GM19328 (cell line): ENCODE measurements around the gene TMEM214.

Experiments
- ATAC-seq: cut with Tn5 transposase; IDR thresholded peaks from one replicate; pipeline ENCODE4 v1.9.1; 2021; ENCODE audit warnings: mild to moderate bottlenecking, moderate library complexity; ENCODE audit not compliant: unreplicated experiment

TMEM214 gene

DNA sequence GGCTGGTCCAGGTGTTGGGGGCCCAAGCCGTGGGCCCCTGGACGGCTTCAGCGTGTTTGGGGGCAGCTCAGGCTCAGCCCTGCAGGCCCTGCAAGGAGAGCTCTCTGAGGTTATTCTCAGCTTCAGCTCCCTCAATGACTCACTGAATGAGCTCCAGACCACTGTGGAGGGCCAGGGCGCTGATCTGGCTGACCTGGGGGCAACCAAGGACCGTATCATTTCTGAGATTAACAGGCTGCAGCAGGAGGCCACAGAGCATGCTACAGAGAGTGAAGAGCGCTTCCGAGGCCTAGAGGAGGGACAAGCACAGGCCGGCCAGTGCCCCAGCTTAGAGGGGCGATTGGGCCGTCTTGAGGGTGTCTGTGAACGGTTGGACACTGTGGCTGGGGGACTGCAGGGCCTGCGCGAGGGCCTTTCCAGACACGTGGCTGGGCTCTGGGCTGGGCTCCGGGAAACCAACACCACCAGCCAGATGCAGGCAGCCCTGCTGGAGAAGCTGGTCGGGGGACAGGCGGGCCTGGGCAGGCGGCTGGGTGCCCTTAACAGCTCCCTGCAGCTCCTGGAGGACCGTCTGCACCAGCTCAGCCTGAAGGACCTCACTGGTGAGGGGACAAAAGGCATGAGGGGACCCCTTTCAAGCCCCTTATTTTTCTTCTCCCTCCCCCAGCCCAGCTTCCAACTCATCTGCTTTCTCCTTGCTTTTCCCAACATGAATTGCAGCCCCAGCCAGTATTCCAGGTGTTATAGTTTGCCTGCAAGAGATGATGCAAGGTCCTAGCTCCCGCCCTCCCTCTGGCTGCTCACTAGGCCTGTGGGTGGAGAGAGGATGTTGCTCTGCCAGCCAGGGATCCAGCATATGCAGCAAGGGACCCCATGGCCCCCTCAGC lies 50.9 kb downstream of the TMEM214 start:
- ATAC-seq: no peak

- ATAC-seq: no peak
Observed at GRCh38 chr2:27084297-27085061, 51.7 kb downstream of the TMEM214 start.

- ATAC-seq: no peak
Observed at GRCh38 chr2:27085062-27085672, 52.4 kb downstream of the TMEM214 start.

GRCh38 chr2:27085673-27086089 lies 52.9 kb downstream of the TMEM214 start:
- no peak for ATAC-seq

DNA sequence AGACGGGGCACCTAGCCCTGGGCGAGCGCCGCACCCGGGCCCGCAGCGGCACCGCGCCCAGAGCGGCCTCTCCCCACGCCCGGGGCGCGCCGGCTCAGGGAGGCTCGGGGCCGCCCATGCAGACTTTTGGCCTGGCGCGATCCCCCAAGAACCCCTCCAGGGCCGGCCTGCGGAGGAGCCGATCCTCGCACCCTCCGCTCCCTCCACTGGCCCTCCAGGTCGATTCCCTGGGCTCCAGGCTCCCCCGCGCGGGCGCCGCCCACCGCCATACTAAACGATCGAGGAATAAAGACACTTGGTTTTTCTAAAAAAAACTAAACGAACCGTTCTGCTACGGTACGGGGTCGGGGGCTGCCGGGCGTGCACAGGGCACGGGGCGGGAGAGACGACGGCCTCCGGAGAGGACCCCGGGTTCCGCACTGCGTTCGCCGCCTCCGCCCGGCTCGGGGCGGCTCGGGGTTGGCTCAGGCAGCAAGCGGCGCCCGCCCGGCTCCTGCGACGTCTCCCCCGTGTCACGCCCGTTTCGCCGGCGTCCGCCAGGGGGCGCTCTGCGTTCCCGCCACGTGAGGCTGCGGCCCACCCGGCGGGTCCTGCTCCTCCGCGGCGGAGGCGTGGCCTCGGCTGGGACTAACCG lies 53.4 kb downstream of the TMEM214 start:
- peak; percentile 69 for ATAC-seq

DNA sequence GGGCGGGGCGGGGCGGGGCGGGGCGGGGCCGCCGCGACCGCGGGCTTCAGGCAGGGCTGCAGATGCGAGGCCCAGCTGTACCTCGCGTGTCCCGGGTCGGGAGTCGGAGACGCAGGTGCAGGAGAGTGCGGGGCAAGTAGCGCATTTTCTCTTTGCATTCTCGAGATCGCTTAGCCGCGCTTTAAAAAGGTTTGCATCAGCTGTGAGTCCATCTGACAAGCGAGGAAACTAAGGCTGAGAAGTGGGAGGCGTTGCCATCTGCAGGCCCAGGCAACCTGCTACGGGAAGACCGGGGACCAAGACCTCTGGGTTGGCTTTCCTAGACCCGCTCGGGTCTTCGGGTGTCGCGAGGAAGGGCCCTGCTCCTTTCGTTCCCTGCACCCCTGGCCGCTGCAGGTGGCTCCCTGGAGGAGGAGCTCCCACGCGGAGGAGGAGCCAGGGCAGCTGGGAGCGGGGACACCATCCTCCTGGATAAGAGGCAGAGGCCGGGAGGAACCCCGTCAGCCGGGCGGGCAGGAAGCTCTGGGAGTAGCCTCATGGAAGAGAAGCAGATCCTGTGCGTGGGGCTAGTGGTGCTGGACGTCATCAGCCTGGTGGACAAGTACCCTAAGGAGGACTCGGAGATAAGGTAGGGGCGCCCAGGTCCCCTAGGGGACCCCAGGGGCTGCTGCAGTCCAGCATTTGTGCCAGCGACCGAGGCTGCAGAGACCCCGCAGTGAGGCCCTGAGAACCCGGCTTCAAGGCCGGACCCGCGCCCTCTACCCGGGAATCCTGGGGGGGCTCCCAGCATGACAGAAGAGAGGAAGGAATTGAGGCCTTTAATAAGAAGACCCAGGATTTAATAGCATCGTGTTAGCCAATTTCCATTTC lies 54.2 kb downstream of the TMEM214 start, which contains the start of gene KHK:
Gene KHK, plus strand, starts transcription at position 49 of the 870 bp plus-strand sequence. Its CDS starts 488 bp downstream, at position 537.
- peak; percentile 9 for ATAC-seq

DNA sequence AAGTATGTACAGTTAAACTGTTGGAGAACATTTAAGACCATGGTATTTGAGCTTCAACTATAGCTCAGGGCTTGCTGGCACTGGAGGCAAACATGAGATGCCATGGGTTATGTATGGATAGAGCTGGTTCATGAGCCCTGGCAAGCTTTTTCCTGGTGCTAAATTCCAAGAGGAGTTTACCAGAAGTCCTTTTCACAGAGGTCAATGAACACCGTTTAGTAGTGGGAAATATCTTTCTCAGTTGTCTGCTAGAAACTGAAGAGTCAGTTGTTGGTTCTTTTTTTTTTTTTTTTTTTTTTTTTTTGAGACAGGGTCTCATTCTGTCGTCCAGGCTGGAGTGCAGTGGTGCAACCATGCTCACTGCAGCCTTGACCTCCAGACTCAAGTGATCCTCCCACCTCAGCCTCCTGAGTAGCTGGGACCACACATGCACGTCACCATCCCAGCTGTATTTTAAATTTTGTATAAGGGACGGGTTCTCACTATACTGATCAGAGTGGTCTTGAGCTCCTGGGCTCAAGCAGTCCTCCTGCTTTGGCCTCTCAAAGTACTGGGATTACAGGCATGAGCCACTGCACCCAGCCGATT lies 55.2 kb downstream of the TMEM214 start:
- ATAC-seq: no peak

- ATAC-seq: no peak
Observed at GRCh38 chr2:27088634-27089033, 55.9 kb downstream of the TMEM214 start.

DNA sequence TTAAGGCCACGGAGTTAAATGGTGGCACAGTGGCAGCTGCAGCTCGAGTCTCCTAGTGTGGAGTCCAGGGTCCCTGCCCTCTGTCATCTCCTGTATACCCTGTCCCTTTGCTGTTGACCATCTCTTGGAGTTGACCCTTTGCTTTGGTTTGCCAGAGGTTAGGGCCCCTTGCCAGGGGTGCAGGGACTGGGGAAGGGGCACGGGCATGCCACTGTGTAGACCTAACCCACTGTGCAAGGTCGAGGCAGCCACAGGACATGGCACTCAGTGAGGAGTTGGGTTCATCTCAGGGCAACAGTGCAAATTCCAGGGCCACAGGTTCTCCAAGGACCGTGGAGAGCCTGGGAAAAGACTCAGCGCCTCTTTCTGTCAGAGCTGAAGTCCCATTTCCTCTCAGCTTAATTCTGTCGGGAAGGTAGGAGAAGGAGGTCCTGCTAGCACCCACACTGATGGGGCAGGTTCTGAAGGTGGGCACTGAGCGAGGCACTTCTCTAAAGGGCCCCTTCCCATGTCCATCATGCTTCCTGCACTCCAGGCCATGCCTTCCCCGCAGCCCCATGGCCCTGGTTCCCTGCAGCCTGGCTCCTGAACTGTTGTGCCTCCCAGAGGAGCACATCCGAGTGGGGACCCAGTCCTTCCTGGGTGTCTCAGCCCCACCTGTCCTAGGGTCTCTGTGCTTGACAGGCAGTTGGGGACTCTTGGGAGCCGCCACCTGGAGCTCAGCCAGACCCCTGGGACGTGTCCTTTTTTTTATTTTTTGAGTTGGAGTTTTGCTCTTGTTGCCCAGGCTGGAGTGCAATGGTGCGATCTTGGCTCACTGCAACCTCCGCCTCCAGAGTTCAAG lies 56.6 kb downstream of the TMEM214 start:
- no peak for ATAC-seq
